22Rv1 (cell line): ENCODE results near the gene NELL2.

Source experiments
- CTCF ChIP-seq: fragments of 450-650 bp; IDR thresholded peaks from 2 replicates; pipeline ENCODE4 v1.5.1; 2017; ENCODE audit warnings: mild to moderate bottlenecking
- ZFX ChIP-seq: fragments of 450-650 bp; IDR thresholded peaks from 2 replicates; pipeline ENCODE4 v1.6.1; 2017; ENCODE audit warnings: antibody characterized with exemption, borderline replicate concordance

- TF ChIP-seq CTCF: no peak
- TF ChIP-seq ZFX: no peak
Measured at GRCh38 chr12:44763021-44763420, 113.1 kb downstream of the NELL2 start.
